Measurements from ENCODE around the gene GPR83.
"Not testable (repeated sequence)": the region's sequence is repeated elsewhere in the genome, so short reads cannot be mapped to it uniquely, and the experiment has no call there.

The GPR83 gene

DNA sequence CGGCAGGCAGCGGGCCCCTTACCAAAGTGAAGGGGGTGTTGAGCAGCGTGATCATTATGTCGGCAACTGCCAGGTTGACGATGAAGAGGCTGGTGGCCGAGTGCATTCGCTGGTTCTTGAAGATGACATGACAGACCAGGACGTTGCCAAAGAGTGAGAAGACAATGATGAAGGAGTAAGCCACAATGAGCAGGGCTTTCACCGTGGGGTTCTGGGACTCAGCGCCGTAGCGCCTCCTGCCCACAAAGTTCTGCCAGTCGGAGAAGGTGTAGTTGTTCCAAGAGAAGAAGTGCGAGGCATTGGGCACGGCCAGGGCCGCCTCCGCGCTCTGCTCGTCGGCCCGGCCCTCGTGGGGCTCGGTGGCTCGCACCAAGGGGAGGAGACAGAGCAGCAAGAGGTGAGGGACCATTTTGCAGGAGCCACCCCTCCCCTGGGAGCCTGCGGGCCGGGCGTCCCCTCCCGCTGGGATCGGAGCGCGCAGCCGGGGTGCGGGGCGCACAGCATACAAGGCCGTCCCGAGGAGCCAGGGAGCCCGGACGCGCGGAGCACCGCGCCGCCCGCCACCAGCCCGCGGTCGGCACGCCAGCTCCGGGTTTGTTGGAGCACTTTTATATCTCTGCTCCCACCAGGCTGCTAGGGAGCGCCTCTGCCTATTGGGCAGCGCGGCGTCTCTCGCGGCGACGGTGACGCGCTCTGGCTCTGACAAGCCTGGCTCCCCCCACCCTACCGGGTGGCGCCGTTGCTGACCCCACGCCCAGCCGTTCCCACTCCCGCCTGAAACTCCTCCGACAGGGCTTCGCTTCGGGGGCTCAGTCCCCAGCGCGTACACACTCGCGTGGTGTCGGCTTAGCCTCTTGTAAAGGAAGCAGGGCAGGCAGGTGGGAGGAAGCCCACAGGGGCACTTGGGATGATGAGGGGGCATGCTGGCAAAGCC lies at the start of gene GPR83:
Gene GPR83, minus strand, starts transcription at position 581 of the 934 bp plus-strand sequence. Its CDS starts 172 bp downstream, at position 409.
- no peak for DNase-seq

DNA sequence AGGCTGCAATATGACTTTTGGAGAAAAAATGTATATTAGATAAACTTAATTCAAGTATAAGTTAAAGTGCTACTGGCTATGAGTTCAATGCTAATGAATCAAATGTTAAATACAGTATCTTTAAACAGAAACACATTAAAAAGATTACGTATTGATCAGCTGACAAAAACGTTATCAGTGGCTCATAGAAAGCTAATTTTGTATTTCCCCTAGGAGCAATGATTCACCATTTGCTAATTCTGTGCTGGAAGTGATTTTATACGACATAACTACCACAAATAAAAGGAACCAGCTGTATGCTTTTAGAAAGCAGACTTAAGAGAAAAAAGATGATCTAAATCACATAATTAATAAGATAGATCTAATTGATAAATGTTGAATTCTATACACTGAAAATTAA lies 48.8 kb upstream of the GPR83 start:
- DNase-seq = no peak

DNA sequence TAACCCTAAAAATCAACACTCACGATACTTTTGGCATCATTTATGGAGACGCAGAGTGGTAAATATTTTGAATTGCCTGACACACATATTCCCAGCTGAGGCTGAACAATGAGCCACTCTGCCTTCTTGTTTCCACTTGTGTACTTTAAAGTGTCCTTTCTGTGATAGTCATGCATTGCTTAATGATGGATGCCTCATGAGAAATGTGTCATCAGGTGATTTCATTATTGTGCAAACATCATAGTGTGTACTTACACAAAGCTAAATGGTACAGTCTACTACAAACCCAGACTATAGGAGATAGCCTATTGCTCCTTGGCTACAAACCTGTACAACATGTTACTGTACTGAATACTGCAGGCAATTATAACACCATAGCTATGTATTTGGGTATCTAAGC lies 48.2 kb upstream of the GPR83 start:
- no peak for DNase-seq

DNA sequence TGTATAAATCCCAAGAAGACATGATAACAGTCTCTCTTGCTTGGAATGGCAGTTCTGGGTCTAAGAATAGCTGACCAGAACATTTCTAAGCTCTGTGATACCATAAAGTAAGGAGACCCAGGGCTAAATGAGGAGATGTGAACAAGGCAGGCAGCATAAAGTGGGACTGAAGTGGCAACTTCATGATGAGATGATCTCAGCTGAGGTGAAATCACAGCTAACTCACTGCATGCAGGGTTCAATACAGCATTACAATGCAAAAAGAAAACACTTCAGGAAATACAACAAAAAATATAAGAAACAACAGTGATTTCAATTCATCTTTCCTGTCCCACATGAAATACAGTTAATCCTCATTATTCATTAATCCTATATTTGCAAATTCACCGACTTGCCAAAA lies 47.8 kb upstream of the GPR83 start:
- DNase-seq = no peak

DNA sequence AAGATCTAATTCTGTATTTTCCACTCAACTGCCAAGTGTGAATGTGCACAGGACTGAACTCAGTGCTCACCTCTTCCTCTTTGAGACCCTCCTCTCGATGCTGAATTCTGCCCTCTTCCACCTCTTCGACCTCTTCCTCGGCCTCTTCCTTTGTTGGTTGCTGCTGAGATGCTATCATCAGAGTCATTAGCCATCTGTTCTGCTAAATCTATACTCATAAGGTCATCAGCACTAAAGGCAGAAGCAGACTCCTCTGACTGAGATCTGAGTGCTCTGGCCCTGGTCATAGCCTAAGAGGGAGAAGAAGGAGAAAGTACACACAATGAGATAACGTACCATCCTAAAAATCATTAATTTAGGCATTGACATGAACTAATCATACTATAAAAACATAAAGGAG lies 45.9 kb upstream of the GPR83 start:
- DNase-seq = no peak

DNA sequence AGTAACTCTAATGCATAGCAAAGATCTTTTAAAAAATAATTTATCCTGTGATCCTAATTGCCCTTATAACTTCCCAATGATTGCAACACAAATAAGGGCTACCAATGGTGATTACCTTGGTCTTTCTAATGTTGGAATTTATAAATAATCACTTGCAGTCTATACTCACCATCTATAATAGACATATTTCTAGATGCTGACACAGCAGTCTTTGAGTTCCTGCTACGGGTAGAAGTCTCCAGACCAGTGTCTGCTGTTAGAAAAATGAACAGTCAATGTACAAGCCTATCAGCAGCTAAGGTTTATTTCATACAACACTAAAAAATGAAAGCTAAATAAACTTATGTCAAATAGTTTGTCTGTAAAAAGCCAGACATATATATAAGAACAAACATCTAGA lies 44.4 kb upstream of the GPR83 start:
- DNase-seq = no peak

DNA sequence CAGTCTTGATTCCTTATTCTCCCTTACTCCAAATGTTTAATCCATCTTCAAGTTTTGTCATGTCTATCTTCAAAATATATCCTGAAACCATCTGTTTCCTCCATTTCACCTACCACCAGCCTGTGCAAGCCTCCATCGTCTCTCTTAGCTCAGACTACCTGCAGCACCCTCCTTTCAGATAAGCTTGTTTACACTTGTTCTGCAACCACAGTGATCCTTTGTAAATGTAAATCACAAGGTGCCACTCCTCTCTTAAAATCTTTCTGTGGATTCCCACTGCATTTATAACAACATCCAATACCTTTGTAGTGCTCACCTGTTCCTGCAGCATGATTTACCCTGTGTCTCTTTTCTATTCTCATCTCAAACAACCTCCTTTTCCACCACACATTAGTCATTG lies 31.8 kb upstream of the GPR83 start:
- DNase-seq = no peak

DNA sequence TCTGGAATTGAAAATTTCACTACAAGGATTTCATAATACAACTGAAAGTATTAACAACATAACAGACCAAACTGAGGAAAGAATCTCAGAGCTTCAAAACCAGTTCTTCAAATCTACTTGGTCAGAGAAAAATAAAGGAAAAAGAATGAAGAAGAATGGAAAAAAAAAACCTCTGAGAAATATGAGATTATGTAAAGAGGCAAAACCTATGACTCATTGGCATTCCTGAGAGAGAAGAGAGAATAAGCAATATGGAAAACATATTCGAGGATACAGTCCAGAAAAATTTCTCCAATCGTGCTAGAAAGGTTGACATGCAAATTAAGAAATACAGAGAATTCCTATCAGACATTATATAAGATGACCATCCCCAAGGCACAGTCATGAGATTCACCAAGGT lies 23.4 kb upstream of the GPR83 start:
- DNase-seq = no peak

DNA sequence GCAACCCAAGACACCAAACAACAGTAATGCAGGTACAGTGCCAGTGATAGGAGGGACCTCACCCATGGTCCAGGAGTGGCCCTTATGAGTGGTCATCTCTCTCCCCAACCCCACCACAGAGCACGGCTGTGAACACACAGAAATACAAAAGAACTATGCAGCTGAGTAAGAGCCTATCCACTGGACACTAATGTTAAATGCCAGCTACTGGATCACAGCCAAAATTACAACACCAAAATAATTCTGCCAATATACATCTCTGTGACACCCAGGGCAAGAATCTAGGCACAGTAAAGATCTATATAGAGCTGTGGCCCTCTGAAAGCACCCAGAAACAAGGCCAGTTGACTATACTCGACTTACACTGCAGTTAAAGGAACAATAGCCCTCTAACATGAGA lies 22.8 kb upstream of the GPR83 start:
- no peak for DNase-seq

DNA sequence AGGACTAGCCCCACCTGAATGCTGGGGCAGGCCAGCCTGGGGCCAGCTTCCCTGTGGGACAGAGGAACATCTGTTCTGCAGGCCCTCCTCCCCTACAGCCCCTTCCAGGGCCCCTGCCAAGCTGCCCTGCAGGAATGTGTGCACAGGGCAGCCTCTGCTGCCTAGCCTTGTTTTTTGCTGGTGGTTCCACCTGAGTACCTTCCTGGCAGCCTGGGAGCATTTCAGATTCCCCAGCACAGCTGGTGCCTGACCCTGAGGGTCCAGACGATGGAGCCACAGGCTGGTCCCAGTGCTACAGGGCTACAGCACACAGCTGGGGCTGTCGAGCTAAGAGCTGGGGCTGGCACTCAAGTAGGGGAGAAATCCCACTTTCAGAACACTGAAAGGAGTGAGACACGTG lies 22.3 kb upstream of the GPR83 start:
- DNase-seq = no peak

DNA sequence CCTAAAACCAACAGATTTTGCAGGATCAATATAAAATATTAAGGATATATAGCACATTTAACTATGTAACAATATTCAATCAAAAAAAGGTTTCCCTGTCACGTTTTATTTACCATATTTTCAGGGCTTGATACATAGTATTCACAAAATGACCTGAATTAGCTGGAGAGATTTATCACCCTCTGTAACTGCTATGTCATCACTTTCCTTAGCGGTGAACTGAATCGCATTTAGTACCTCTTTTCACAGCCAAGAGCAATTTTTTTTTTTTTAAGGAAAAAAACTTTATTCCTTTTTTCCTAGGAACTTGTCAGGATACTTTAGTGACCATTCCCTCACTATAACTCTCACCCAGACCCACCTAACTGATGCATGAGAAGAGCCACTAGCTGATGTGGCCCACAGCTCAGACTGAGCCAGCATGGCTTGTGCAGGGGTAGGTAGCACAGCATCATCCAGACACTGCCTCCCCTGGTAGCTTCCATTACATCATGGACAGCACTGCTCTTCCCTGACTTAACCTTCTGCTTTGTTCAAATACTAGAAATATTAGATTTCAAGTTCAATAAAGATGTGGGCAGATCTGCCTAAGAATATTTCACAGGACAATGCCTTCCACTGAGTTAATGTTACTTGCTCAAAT lies 17.0 kb upstream of the GPR83 start:
- no peak for DNase-seq

DNA sequence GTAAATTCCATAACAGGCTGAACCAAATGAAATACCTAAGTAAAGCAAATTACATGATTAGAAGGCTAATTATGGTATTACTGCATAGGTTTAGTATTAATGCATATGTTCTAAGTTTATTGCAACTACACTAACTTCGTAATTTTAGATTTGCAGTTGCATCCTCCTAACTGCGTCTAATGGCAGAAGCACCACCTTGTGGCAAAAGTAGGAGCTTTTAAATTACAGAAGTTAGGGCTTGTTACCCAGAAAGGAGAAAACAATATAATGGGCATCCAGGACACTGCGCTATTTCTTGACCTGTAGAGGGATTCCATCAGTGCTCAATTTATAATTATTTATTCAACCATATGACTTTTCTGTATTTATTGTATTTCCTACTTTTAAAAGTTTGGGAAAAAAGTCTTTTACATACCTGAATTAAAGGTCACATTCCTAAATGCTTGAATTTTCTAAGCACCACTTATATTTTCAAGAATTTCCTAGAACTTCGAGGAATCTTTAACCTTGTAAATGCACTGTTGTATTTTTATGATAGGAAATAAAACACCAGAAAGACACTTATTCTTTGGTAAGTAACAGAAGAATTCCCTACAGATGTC lies 16.3 kb upstream of the GPR83 start:
- DNase-seq = no peak

DNA sequence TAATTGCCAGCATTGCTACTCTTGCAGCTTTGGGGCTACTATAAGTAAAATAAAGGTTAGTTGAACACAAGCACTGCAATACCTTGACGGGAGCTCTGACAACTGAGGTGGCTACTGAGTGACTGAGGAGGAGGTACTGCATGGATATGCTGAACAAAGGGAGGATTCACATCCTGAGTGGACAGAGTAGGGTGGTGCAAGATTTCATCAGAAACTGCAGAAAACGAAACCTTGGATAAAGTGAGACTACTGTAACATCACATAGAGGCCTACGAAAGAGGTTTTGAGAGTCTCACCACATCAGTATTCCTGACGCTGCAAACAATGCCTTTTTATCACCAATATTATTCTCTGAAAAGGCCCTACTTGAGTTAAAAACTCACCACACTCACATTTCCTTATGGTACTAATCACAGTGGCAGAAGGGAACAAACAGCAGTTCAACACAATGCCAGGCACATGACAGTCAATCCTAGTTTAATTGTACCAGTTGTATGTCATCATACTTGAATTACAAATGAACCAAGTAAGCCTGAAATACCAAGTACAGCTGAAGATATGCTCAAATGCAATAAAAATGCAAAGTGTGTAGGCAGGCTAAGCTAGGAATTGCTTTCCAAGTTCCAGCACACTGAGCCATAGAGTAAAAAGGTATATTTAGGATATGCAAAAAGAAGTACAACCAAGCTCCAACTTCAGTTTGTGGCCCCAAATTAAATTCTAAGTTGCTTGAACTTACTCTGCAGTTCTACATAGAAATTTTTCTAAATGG lies 4.0 kb upstream of the GPR83 start:
- DNase-seq = no peak

DNA sequence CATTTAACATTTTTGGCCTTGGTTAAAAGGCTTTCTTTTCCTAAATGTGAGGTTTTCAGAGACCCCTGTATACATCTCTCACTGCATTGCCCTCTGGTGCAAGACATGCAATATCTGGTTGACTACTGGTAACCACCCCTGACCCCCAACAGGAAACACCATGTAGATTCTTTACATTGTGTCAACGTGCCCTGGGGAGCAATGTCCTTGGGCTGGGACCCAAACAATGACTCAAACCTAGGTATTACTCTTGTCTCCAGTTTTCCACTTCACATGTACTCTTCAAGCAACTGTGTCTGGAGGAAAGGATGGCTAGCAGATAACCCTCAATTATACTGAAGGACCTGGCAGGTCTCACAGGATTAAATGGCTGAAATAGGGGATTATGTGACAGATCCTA lies 1.1 kb upstream of the GPR83 start:
- no peak for DNase-seq

DNA sequence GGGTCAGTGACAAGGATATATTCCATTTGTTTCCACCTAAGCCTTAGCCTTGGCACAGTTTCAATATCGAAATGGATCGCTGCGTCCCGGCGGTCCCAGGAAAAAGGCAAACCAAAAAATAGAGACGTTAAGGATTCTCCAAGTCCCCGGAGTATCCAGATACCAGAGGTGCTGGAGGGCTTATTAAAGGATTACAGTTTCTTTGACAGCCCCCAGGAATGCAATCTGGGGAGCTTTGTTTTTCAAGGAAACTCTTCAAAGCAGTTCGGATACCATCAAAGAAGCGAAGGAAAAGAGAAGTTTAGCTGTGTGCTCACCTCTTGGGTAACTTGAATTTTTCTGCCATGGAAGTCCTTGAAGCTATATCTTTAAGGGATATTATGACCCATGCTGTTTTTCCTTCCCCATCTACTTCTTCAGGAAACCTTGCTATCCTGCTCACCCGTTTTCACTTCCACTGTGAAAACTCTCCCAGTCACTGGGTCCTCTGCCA lies 600 bp upstream of the GPR83 start:
- DNase-seq = no peak

DNA sequence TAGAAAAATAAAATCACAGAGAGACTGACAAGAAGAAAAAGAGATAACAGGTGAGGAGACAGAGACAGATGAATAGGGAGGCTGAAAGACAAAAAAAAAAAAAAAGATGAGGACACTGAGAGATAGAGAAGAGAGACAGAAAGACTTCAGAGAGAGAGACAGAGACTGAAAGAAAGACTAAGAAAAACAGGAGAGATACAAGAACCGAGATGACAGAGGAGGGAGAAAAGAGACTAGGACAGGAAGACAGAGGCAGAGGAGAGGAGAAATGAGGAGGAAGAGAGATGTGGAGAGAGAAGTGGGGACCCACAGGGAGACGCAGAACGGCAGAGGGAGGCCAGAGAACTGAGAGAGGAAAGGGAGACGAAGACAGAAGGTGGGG lies 771 bp downstream of the GPR83 start:
- no peak for DNase-seq

DNA sequence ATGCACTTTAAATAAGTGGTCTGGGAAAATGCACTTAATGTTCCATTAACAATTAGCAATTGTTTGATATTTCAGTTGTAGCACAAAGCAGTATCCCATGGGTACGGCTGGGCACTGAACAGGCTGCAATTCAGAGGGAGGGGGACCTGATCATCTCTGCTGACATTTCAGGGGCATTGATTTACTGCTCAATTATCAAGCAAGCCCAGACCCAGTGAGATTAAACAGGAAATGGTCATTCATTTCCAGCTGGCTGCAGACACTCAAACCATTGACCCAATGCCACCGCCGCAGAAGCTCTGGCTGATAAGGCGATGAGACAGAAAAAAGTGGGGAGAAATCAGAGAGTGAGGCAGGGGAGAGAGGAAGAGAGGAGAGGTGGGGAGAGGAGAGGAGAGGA lies 1.2 kb downstream of the GPR83 start:
- DNase-seq = no peak

DNA sequence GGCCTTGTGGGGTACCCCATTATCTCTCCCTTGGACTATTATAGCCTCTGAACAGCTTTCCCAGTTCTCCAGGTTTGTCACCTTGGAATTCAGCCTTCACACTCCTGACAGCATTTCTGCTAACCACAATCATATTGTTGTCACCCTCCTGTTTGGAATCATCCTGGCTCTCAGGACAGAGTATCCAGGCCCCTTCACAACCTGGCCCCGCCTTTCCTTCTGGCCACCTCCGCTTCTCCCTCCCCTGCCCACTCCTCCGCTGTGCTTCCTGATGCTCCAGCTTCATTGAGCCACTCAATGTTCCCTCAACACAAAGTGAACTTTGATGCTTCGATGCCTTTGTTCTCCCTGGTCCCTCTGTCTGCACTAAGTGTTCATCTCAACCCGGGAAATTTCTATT lies 3.1 kb downstream of the GPR83 start:
- no peak for DNase-seq

DNA sequence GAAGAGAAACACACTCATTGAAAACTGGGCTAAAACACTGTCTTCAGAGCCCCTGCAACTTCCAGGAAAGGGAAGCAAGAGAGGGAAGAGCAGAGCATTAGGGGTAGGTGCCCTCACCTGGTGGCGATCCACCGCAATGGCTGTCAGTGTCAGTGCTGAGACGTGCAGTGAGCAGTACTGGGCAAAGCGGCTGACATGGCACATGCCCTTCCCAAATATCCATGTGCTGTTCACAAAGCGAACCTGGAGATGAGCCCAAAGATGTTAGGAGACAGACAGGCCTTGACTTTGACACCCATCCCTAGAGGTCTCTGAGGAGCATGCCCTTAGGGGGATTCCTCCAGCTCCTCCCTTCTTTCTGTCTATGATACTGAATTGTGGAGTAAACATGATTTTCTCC lies 4.9 kb downstream of the GPR83 start:
- DNase-seq = no peak

DNA sequence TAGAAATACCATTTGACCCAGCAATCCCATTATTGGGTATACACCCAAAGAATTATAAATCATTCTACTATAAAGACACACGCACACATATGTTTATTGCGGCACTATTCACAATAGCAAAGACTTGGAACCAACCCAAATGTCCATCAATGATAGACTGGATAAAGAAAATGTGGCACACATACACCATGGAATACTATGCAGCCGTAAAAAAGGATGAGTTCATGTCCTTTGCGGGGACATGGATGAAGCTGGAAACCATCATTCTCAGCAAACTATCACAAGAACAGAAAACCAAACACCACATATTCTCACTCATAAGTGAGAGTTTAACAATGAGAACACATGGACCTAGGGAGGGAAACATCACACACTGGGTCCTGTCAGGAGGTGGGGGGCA lies 9.3 kb downstream of the GPR83 start:
- DNase-seq = not testable (repeated sequence)

DNA sequence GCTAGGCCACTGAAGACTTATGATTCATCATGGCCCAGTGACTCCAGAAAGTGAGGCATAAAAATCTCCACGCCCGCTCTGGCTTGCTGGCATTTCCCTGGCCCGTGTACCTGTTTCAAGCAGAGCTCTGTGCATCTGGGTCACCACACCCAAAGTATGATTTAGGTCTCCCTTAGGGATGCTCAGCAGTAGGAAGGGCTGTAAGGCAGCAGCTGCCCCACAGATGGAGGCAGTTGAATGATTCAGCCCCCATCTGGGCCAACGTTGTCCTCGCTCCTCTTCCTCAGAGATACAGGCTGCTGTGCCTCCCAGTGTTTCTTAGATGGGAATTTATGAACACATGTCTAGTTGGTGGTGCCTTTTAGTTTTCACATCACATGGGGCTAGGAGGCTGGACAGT lies 21.6 kb downstream of the GPR83 start:
- DNase-seq = no peak

DNA sequence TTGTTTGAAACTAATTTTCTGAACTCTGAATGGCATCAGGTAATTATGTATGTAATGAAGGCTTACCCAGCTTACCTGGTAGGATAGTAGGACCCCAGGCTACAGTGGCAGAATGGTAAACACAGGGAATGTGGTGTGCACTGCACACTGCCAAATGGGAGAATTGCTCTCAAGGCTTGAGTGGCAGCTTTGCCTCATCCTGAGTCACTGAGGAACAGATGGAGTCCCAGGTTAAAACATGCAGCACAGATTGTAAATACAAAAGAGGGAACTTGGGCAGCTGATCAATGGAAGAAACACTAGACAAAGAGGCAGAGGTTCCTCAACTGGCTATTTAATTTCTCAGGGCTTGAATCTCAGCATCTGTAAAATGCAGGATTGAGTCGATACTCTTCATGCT lies 24.4 kb downstream of the GPR83 start:
- no peak for DNase-seq

DNA sequence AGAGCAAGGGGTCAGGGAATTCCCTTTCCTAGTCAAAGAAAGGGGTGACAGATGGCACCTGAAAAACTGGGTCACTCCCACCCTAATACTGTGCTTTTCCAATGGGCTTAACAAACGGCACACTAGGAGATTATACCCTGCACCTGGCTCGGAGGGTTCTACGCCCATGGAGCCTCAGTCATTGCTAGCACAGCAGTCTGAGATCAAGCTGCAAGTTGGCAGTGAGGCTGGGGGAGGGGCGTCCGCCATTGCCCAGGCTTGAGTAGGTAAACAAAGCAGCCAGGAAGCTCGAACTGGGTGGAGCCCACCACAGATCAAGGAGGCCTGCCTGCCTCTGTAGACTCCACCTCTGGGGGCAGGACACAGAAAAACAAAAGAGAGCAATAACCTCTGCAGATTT lies 30.6 kb downstream of the GPR83 start:
- not testable (repeated sequence) for DNase-seq

All from KG1 (cell line).